ENCODE results near the gene ZBTB5.

GRCh38 chr9:37420271-37421215, 44.7 kb downstream of the ZBTB5 start:
- TF ChIP-seq CTCF (IDR thresholded peaks at IDR 0.05), result no peak
- no peak for TF ChIP-seq POLR2A (IDR thresholded peaks at IDR 0.05)

Data from Peyer's patch (tissue), 4 donors.